TTC549 (cell line): ENCODE results near the gene CDH22.

Experiments used
- FAIRE-seq: peaks from 2 replicates; lab custom pipeline; 2012; peaks lifted over from hg19 to GRCh38; lab: Jason Lieb, UNC

Gene CDH22, protein sequence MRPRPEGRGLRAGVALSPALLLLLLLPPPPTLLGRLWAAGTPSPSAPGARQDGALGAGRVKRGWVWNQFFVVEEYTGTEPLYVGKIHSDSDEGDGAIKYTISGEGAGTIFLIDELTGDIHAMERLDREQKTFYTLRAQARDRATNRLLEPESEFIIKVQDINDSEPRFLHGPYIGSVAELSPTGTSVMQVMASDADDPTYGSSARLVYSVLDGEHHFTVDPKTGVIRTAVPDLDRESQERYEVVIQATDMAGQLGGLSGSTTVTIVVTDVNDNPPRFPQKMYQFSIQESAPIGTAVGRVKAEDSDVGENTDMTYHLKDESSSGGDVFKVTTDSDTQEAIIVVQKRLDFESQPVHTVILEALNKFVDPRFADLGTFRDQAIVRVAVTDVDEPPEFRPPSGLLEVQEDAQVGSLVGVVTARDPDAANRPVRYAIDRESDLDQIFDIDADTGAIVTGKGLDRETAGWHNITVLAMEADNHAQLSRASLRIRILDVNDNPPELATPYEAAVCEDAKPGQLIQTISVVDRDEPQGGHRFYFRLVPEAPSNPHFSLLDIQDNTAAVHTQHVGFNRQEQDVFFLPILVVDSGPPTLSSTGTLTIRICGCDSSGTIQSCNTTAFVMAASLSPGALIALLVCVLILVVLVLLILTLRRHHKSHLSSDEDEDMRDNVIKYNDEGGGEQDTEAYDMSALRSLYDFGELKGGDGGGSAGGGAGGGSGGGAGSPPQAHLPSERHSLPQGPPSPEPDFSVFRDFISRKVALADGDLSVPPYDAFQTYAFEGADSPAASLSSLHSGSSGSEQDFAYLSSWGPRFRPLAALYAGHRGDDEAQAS

DNA sequence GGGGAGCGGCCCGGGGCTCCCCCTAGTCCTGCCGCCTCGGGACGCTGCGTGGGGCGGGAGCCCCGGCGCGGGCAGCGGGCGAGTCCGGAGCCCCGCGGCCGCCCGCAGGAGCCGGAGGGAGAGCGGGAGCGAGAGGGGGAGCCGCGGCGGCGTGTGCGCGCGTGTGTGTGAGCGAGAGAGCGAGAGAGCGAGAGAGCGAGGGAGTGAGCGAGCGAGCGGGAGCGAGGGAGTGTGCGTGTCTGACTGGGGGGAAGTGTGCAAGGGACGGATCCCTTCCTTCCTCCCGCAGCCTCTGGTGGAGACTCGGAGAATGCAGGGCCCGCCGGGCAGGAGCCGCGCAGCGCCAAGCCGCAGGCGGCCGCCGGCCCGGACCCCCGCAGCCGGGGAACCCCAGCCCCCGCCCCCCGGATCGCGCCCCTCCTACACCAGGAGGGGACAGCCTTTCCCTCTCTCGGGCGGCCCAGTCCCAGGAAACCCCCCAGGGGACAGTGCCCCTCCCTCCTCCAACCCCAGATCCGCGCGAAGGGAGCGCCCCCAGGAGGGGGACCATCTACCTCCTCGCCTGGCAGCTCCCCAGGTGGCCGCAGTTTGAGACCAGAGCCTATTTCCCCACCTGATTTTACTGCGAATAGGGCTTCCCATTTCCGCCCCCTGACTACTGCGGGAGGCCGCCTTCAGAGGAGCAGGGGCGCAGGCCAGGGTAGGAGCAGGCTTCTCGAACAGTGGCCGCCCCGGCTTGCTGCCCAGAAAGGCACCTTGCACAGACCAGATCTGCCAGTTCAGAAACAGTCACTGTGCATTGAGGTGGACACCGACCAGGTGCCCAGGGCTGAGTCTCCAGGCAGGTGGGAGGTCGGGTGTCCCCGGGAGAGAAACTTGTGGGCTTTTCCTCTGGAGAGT, at the start of gene CDH22:
Gene CDH22, minus strand, starts transcription at position 241 of the 900 bp plus-strand sequence. CDS start 57,204 bp downstream, outside the sequence.
- no peak for FAIRE-seq

DNA sequence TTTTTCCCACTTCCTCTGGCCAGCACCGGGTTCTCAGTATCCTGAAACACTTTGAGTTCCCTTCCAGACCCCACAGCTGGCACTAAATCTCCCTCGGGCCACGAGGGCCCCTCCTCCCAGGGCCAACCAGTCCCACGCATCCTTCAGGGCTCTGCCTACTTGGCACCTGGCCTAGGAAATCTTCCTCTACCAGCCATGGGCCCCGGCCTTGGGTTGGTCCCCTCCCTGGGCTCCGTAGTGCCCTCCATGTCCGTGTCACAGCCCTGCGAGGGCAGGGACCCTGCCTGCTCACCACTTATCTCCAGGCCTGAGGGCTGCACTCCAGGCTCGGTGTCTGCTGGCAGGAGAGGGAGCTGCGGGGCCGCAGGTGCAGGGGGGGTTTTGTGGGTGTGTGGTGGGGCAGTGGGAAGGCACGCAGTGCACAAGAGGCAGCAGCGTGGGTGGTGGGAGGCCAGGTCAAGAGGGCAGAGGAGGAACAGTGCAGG, 48.8 kb upstream of the CDH22 start:
- FAIRE-seq = no peak

DNA sequence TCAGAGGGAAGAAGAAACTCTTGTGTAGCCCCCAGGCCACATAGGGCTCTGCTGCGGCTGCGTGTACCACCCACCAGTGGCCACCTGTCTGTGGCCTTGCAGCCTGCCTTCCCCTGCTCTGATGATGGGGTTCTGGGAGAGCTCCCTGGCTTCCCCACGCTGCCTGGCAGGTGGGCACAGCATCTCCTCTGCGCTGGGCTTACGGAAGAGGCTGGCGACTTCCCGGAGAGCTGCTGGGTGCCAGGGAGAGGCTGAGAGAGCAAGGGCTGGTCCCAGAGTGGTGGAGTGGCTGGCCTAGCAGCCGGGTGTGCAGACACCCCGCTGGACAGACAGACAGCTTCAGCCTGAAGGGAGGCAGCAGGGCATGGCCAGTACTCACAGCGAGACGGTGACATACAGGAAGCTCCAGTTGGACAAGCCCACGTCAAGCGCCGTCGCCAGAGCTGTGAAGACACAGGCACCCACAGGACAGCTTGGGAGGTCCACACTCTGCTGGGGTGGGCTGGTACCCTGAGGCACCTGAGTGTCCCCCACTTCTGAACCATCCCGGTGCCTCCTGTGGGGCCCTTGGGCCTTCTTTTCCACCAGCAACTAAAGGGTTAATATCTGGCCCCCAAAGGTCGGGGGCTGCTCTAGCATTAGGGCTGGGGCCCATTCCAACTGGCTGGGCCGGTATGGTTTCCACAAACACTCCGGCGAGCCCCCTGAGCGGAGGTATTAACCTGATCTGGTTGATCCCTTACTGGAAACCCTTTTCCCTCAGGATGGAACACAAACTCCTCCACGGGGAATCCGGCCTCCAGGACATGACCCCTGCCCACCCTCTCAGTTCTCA, 48.1 kb upstream of the CDH22 start:
- FAIRE-seq = no peak

DNA sequence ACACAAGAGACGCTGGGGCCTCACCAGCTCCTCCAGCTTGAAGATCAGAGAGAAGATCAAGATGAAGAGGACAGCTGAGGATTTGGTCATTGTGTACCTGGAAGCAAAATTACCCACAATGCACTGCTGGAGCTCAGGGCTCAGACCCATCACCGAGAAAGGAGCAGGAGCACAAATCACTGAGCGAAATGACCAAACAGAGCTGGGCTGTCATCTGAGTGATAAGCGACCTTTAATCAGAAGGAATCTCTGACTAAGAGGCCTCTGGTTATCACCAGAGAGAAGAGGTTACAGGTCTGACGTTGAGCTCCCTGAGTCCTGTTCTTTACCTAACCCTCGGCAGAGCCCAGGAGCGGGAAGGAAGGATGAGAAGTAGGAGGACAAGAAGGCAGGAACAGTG, 47.5 kb upstream of the CDH22 start:
- no peak for FAIRE-seq

DNA sequence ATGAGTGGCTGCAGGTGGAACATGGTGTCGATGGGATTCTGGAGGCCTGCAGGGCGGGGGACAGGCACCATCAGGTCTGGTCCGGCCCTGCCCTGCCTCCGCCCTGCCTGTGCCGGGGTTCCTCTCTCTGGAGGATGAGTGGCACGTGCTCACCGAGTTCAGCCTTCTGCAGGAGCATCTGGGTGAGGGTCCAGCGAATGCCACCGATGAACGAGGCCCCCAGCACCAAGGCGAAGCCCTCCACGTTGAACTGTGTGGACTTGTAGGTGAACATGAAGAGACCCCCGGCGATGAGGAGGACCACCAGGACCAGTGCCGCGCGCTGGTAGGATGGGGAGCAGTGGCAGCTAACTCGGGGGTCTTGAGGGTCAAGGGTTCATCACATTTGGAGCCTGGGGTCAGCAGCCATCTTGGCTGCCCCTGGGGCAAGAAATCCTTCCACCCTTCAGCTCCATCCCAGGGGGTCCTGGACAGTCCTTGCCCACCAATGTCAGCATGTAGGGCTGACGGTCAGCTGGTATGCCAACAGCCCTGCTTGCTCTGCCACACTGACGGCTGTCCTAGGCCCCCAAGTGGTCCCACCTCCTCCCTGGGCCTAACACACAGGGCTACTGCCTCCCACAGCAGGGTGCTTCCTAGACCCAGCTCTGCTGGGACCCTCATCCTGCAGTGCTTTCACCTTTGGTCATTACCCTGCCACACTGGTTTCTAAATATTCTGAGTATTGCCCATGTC, 46.8 kb upstream of the CDH22 start:
- no peak for FAIRE-seq

DNA sequence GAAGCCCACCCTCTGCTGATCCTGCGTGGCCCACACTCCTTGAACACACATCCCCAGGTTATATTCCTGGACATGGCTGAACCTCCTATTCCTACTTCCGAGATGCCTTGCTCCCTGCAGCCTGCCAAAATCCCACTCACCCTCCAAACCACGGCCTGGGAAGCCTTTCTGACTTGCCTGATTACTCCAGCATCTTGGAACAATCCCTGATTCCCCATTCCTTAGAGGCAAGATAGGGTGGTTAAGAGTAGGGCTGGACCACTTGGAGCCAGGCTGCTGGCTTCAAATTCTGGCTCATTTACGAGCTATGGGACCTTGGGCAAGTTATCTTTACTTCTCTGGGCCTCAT, 45.9 kb upstream of the CDH22 start:
- FAIRE-seq = no peak

DNA sequence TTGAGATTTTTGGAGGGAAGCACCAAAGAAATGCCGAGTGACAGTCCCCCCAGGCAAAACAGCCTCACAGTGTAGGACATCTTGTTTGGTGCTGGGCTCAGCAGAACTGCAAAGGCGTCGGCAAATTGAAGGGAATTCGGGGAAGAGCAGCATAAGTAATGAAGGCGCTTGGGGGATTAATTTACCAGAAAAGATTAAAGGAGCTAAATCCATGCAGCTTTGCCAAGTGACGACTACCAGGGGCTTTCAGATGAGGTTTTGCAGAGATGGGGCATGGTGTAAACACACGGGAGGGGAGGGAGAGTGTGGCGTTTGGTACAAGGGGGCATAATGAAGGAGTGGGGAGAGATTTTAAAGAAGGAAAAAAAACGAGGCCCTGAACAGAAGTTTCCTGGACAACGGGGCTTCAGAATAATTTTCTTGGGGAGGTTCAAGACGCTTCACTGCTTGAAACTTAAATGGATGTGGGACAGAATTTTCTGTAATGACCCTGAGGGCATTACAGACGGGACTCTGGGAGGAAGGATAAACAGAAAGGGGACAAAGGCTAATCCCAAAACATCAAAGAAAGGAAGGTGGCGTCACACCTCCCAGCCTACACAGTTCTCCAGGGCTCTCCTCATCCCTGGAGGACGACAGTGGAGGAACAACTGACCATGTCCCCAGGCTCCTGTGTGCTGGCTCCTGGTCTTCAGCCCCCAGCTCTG, 45.4 kb upstream of the CDH22 start:
- FAIRE-seq = no peak

DNA sequence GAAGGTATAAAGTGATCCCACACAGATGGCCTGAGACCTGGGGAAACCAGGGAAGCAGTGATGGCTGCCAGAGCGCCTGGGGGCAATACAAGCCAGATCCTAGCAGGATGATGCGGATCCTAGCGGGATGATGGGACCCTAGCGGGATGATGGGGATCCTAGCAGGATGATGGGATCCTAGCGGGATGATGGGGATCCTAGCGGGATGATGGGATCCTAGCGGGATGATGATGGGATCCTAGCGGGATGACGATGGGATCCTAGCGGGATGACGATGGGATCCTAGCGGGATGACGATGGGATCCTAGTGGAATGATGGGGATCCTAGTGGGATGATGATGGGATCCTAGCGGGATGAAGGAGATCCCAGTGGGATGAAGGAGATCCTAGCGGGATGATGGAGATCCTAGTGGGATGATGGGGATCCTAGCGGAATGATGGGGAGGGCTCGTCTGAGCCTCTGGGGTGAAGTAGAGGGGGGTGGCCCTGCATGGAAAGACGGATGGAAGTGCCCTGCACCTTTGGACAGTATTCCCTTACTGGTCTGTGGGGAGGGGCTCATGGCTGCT, 44.2 kb upstream of the CDH22 start:
- no peak for FAIRE-seq

DNA sequence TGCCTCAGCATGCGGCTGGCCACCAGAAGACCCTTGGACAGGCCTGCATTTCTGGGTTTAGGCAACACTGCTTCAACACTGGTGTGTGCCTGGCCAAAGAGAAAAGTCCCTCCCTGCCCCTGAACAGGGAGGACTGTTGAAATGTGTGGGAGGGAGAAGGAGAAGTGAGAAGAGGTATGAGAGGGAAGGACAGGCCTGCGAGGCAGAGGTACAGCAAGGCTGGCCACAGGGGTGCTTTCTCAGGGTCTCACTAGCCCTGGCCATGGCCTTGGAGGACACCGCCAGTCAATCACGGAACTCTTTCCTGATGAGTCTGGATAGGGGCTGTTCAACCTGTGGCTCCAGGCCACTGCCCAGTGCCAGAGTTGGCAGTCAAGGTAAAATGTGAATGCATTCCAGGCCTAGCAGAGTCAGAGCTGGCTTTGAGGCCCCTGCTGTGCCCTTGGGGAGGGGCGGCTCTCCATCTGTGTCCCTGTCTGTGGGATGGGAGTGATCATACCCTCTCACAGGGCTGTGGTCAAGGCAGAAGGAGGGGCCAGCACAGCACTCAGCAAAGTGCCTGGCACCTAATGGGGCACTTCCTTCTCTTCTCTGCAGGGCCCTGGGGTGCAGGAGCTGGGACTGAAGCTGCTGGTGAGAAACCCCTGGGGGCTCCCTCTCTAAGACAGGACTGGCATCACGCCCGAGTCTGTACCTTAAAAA, 43.2 kb upstream of the CDH22 start:
- FAIRE-seq = no peak

DNA sequence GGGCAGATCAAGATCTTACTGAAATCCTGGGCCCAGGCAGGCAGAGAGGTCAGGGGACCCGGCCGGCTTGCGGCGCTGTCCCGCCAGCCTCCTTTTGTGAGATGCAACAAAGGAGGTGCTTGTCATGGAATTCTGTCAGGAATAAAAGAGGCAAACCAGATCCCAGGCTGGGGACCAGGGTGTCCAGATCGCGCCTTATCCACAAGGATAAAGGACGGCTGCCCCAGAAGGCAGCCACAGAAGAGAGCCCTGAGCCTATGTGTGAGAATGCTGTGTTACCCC, 42.6 kb upstream of the CDH22 start:
- no peak for FAIRE-seq

DNA sequence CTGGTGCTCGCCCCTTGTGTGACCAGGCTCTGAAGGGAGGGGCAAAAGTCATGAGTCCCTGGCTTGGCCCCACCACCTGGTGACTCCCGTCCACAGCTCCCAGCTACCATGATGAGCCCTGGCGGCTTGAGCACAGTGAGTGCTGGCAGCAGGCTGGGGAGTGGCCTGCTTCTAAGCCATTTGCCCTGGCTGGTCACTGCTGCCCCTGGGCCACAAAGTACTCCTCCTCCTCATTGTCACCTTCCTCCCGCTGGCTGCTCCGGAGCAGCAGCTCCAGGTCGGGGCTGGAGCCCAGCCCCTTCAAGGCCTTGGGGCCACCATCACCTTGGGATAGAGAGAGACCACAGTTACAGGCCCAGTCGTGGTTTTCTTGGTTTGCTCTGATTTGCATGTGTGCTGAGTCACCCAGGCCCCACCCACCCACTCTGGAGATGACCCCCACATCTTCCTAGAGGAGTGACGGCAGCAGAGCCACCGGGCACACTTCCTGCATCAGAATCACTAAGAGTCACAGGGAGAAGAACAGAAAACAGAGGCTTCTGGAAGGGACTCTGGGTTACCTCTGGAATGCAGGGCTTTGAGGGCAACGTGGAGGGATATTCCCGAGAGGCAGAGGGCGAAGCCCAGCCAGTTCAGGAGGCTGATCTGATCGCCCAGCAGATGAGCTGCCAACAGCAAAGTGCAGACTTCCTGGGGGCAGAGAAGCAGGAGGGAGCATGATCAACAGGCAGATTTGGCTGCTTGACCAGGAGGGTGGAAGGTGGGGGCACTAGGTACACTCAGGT, 42.1 kb upstream of the CDH22 start:
- FAIRE-seq = no peak

DNA sequence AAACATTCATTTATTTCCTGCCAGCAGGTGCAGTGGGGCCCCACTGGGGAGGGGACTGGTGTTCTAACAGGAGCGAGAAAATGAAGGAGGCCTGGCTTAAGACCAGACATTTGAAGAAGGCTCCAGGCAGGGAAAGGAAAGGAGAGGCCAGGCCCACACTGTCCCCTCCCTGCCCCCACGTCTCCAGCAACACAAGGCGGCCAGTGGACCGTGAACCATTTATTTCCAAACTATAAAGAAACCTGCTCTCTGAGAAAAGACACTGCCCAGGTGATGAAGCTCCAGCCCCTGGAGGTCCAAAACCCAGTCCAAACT, 41.4 kb upstream of the CDH22 start:
- no peak for FAIRE-seq

DNA sequence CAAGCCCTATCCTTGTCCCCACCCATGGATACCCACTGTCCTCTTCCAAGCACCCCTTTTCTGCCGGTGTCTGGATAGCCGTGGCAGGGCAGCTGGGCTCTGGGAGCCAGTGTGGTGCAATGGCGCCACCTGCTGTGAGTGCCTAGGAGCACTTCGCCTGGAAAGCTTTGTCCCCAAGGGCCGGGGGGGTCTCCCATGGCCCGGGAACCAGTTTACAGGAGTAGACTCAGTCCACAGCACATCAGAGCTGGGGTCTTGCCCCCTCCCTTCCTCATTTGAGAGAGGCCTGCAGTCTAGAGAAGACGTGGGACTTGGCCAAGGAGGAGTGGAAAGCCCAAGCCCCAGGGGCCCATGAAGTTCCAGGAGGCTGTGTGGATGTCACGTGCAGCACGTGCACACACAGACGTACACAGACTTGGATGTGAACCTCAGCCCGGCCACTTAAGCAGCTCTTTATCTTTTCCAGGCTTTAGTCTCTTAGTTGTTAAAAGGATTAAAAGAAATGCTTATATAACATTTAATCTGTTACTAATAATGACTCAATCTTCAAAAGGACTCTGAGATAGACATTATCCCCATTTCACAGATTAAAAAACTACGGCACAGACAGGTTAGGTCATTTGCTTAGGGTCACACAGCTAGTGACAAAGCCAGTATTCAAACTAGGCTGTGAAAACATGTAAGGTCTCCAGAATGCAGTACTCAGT, 40.9 kb upstream of the CDH22 start:
- no peak for FAIRE-seq

DNA sequence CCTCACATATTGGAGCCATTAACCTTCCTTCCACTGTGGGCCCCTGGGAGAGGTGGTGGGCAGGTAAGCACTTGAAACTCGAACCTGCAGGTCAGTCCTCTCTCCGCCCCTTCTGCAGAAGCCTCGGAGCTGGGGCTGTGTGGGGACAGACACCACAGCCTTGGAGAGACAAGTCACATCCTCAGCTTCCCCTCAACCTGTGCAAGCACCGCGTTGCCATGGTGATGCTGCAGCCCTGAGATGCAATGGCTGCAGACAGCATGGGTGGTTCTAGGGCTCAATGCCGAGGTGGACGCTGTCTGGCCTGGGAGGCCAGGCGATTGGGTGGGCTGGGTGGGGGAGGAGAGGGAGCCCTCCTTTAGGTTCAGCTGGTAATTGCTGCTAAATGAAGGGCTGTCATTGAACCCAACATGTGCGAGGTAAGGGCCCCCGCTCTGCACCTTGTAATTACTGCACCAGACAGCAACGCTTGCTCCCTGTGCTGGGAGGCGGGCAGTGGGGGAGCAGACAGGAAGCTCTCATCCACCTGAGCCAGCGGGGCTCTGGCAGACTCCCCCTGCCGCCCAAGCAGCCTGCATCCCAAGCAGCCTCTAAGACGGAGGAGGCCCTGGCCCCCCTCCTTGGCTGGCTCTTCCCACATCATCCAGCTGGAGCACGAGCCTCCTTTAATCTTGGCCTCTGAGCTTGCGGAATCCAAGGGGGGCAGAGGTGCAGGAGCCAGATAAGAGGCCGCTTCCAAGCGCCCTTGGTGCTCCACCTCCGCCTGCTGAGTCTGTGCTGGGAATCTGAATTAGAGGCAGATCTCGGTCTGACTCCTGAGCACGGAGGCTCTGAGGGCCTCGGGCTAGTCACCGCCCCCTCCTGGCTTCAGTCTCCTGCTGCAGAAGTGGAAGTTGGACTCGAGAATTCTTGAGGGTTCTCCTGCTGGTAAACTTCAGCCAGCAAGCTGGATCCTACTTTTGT, 39.8 kb upstream of the CDH22 start:
- no peak for FAIRE-seq

DNA sequence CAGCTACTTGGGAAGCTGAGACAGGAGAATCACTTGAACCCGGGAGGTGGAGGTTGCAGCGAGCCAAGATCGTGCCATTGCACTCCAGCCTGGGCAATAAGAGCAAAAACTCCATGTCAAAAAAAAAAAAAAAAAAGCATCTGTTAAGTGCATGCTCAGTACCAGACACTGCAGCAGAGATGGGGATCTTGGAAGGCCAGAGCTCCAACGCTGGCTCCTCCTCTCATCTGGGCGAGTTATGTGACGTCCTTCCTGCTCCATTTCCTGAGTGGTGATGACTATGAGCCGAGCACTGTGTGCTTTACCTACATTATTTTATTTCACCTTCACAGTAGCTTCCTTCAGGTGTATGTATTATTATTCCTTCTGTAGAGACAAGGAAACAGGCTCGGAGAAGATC, 38.5 kb upstream of the CDH22 start:
- FAIRE-seq = no peak

DNA sequence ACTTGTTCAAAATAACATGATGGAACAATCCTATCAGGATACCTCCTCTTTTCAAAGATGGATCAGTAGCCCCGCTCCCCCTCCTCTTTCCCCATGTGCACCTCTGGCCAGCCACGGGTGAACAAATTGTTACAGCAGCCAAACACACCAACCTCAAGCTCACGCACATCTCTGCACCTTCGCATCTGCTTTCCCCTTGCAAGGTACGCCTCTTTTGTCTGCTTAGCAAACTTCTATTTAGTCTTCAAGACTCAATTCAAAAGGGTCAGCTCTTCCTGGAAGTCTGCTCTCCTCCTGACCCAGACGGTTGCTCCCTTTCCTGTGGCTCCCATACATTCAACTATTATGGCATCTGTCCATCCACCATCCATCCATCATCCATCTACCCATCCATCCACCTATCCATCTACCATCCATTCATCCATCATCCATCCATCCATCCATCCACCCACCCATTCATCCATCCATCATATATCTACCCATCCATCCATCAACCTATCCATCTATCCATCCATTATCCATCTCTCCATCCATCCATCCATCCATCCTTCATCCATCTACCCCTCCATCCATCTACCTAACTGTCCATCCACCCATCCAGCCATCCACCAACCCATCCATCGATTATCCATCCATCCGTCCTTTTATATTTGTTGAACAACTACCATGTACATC, 36.3 kb upstream of the CDH22 start:
- FAIRE-seq = no peak
